Measurements from ENCODE around the gene ANXA4. TPM values are rescaled to one million over a fixed set of nuclear protein-coding genes. Genes with fewer than 3 reads are reported as not detected.

Gene ANXA4
- polyA plus RNA-seq, 1 of the 3 experiments (the other 2 are of a cell fraction), result 137 TPM

DNA sequence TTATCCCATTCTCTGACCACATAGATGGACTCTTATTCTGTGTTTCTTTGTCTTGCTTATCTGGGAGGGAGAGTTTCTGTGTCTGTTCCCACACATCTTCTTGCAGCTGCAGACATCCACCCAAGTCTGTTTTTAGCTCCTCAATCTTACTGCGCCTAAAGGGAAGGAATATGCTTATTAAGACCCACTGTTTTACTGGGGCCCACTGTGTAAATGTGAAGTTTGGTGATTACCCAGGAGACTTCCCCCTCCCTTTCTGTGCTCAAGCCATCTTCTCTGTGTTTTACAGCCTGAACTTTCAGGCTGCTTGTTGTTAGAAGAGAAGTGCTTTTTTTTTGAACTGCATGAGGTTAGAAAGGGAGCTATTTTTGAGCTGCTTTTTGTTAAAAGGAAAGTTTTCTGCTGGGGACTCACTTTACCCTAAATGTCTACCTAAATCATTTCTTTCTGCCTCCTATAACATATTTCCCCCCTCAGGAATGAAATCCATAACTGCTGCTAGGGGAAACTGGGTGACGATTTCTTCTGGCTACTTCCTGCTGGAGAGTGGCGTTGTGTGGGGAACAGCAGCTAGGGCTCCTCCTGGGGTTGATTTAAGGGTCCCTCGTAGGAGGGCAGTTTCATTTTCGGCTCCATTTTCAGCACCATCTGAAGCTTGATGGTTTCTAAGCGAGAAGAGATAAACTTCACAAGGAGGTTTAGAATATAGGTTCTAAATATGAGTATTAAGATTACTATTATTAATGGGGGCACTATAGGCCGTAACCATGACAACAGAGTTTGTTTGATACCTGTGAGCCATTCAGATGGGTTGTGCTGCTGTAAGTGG lies 48.1 kb downstream of the ANXA4 start:
- no peak for DNase-seq
- Histone ChIP-seq H3K27ac (ENCODE audit: low read depth in 2 of 2, low read length in 1 of 2) (peak overlapping the region; percentile 22 to 67; a peak in 3 of 4 replicates), H3F3A (replicated peaks; ENCODE audit: insufficient read depth) (no peaks in the 10 kb centered on the region), H3K36me3 (replicated peaks in 1 of 2; ENCODE audit: control insufficient read depth in 1 of 2, insufficient read depth in 2 of 2, low read length in 1 of 2) (peaks cover 4 to 20% of the 10 kb centered on the region in 2 experiments), H3K9me3 (no peaks in the 10 kb centered on the region), H3K27me3 (ENCODE audit: insufficient read depth) (no peaks in the 10 kb centered on the region), H3K9ac (peak overlapping the region; percentile 29; the same call in 1 of the 2 replicates), H3K4me3 (ENCODE audit: low read depth in 2 of 2, low read length in 1 of 2) (no peak overlapping the region), H3K9me2 (no peaks in the 10 kb centered on the region), H4K20me1 (ENCODE audit: insufficient read depth) (no peaks in the 10 kb centered on the region), H3K79me2 (ENCODE audit: insufficient read depth) (no peaks in the 10 kb centered on the region), H2AFZ (ENCODE audit: low read depth) (no peak overlapping the region), H3K4me2 (no peak overlapping the region; the same call in 1 of the 2 replicates), H3K4me1 (ENCODE audit: control insufficient read depth in 1 of 2, insufficient read depth in 2 of 2, low read depth in 1 of 2, low read length in 1 of 2) (peaks cover 0 to 10% of the 10 kb centered on the region in 2 experiments; a peak in 3 of 4 replicates)
- POLR2A ChIA-PET, result no interaction called here
- CTCF ChIA-PET, result interaction anchor here (1.0 to 2.1 kb wide), 3 partner anchors 9 to 65 kb away, joined by 3 to 9 read pairs (median 8); no protein-coding TSS in a partner anchor
- TF ChIP-seq, protein P1, sequence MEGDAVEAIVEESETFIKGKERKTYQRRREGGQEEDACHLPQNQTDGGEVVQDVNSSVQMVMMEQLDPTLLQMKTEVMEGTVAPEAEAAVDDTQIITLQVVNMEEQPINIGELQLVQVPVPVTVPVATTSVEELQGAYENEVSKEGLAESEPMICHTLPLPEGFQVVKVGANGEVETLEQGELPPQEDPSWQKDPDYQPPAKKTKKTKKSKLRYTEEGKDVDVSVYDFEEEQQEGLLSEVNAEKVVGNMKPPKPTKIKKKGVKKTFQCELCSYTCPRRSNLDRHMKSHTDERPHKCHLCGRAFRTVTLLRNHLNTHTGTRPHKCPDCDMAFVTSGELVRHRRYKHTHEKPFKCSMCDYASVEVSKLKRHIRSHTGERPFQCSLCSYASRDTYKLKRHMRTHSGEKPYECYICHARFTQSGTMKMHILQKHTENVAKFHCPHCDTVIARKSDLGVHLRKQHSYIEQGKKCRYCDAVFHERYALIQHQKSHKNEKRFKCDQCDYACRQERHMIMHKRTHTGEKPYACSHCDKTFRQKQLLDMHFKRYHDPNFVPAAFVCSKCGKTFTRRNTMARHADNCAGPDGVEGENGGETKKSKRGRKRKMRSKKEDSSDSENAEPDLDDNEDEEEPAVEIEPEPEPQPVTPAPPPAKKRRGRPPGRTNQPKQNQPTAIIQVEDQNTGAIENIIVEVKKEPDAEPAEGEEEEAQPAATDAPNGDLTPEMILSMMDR (IDR thresholded peaks at IDR 0.05), result no peak
- no peak for TF ChIP-seq ELF1 (IDR thresholded peaks at IDR 0.05)
- TF ChIP-seq FOXJ3 (CRISPR knock-in tag; IDR thresholded peaks at IDR 0.05), result no peak
- TF ChIP-seq, protein P2, sequence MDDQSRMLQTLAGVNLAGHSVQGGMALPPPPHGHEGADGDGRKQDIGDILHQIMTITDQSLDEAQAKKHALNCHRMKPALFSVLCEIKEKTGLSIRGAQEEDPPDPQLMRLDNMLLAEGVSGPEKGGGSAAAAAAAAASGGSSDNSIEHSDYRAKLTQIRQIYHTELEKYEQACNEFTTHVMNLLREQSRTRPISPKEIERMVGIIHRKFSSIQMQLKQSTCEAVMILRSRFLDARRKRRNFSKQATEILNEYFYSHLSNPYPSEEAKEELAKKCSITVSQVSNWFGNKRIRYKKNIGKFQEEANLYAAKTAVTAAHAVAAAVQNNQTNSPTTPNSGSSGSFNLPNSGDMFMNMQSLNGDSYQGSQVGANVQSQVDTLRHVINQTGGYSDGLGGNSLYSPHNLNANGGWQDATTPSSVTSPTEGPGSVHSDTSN (IDR thresholded peaks at IDR 0.05), result no peak
- TF ChIP-seq, protein P3, sequence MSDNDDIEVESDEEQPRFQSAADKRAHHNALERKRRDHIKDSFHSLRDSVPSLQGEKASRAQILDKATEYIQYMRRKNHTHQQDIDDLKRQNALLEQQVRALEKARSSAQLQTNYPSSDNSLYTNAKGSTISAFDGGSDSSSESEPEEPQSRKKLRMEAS (IDR thresholded peaks at IDR 0.05; ENCODE audit: low read depth), result no peak
- 92% methylated on average over 7 of the region's 7 CpGs for WGBS (ENCODE audit: low lambda C conversion rate)

DNA sequence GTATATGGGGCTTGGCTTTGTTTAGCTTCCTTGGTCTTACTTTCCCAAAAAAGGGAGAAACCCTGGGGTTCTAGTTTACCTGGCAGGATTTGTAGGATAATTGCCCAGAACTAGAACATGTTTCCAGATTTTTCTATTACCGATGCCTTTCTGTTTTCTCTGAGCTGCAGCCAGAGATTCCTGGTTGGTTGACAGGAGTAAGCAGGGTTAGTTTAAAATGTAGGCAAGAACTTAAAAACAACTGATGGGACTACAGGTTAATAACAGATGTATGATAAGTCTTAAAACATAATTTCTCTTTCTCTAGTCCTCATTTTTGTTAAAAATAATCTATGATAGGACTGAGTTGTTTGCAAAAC lies 48.6 kb downstream of the ANXA4 start:
- Histone ChIP-seq H3K36me3 (replicated peaks in 1 of 2; ENCODE audit: control insufficient read depth in 1 of 2, insufficient read depth in 2 of 2, low read length in 1 of 2) (peaks cover 2 to 20% of the 10 kb centered on the region in 2 experiments), H3K9me2 (no peaks in the 10 kb centered on the region), H3K9me3 (no peaks in the 10 kb centered on the region), H3K4me2 (no peak overlapping the region), H3K4me1 (ENCODE audit: control insufficient read depth in 1 of 2, insufficient read depth in 2 of 2, low read depth in 1 of 2, low read length in 1 of 2) (peaks cover 0 to 10% of the 10 kb centered on the region in 2 experiments; a peak in 3 of 4 replicates), H3K4me3 (ENCODE audit: low read depth in 2 of 2, low read length in 1 of 2) (no peak overlapping the region), H3K27me3 (ENCODE audit: insufficient read depth) (no peaks in the 10 kb centered on the region), H2AFZ (ENCODE audit: low read depth) (no peak overlapping the region), H3K27ac (ENCODE audit: low read depth in 2 of 2, low read length in 1 of 2) (peak overlapping the region in 1 of 2 experiments; percentile 67; a peak in 1 of 4 replicates), H4K20me1 (ENCODE audit: insufficient read depth) (no peaks in the 10 kb centered on the region), H3F3A (replicated peaks; ENCODE audit: insufficient read depth) (no peaks in the 10 kb centered on the region), H3K79me2 (ENCODE audit: insufficient read depth) (no peaks in the 10 kb centered on the region), H3K9ac (no peak overlapping the region)
- WGBS (ENCODE audit: low lambda C conversion rate), result 88% methylated on average over 1 of the region's 1 CpG
- ChIA-PET CTCF (interaction anchor here (1.8 to 2.1 kb wide), 2 partner anchors 27 to 66 kb away, joined by 8 to 9 read pairs; no protein-coding TSS in a partner anchor), POLR2A (no interaction called here)
- no peak for TF ChIP-seq YY1 (IDR thresholded peaks at IDR 0.05; ENCODE audit: low read depth)
- no peak for TF ChIP-seq FOXJ3 (CRISPR knock-in tag; IDR thresholded peaks at IDR 0.05)
- TF ChIP-seq RXRA (IDR thresholded peaks at IDR 0.05; ENCODE audit: borderline replicate concordance, low read depth), result no peak
- TF ChIP-seq EP300 (IDR thresholded peaks at IDR 0.05; ENCODE audit: borderline replicate concordance in 1 of 2, low read depth in 1 of 2, low read length in 1 of 2), result no peak
- DNase-seq, result no peak

Measured in SK-N-SH (cell line).